ENCODE data around the gene GPATCH2L.

GPATCH2L gene

DNA sequence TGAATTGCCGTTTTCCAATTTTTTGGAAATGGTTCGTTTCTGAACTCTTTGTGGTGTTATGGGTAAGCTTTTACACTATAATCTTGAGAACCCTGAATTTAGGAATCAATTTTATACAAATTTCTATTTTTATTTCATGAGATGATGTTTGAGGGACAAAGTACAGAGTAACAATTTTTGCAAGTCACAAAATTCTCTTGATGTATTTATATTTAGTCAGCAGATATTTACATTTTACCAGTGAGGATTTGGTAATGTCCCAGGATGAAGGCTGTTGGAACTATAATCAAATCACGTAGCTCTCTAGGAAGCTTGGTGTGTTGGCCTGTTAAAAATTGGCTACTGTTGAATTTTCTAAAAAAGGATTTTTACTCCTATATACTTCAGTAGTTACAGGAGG, 24.2 kb downstream of the GPATCH2L start:
- no peak for DNase-seq (ENCODE audit: low read depth)
- TF ChIP-seq, protein P1, sequence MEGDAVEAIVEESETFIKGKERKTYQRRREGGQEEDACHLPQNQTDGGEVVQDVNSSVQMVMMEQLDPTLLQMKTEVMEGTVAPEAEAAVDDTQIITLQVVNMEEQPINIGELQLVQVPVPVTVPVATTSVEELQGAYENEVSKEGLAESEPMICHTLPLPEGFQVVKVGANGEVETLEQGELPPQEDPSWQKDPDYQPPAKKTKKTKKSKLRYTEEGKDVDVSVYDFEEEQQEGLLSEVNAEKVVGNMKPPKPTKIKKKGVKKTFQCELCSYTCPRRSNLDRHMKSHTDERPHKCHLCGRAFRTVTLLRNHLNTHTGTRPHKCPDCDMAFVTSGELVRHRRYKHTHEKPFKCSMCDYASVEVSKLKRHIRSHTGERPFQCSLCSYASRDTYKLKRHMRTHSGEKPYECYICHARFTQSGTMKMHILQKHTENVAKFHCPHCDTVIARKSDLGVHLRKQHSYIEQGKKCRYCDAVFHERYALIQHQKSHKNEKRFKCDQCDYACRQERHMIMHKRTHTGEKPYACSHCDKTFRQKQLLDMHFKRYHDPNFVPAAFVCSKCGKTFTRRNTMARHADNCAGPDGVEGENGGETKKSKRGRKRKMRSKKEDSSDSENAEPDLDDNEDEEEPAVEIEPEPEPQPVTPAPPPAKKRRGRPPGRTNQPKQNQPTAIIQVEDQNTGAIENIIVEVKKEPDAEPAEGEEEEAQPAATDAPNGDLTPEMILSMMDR (IDR thresholded peaks at IDR 0.05; ENCODE audit: low read length, missing control alignments), result no peak
- no peak overlapping the region for H3K4me3 ChIP-seq (replicated peaks; ENCODE audit: low read depth, low read length)

DNA sequence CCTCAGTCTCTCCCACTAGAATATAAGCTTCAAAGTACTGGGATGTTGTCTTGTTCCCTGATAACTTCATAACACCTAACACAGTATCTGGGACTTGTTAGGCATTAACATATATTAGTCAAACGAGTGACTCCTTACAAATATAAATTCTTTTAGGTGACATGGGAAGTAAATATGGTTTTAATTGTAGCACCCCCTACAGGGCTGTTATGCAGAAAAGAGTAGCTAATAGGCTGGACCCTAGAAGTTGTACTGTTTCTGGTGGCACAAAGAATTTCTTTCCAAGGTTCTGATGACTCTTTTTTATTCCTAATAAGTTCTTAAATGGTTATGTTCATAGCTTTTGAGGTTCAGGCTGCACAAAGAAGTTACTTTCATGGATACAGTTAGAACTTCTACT, 29.8 kb downstream of the GPATCH2L start:
- peak; percentile 26 for DNase-seq (ENCODE audit: low read depth)
- TF ChIP-seq, protein P1 (IDR thresholded peaks at IDR 0.05; ENCODE audit: low read length, missing control alignments), result peak; percentile 38
- no peak overlapping the region for H3K4me3 ChIP-seq (replicated peaks; ENCODE audit: low read depth, low read length)

DNA sequence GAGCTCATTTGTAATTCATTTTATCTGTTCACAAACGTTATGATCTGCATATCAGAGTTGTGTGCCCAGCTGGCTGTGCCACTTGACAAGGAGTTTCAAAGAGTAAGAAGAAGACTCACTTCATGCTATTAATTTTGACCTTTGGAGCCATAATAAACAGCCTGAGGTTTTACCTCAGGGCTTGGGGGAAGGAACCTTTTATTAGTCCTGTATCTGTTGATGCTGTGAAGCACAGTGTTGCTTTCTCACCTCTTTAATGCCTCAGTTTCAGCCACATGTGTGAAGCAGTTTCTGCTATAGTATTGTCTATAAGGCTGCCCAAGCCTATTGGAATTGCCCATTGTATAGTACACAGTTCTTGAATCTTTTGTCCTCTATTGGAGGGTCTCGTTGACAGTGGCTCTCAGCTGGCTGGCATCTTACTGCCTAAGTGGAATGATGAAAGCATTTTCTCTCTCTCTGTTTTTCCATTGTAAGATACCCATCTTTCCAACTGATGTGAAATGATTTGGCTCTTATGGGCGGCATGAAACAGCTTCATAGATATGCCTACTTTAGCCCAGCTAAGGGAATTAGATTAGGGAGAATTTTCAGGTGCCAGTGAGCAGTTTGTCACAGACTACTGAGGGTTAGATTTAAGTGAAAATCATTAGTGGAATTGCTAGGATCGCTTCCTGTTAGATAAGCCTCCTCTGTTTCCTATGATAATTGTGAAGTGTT, 34.7 kb downstream of the GPATCH2L start:
- DNase-seq (ENCODE audit: low read depth), result no peak
- H3K4me3 ChIP-seq (replicated peaks; ENCODE audit: low read depth, low read length), result no peak overlapping the region
- TF ChIP-seq, protein P1 (IDR thresholded peaks at IDR 0.05; ENCODE audit: low read length, missing control alignments), result no peak

DNA sequence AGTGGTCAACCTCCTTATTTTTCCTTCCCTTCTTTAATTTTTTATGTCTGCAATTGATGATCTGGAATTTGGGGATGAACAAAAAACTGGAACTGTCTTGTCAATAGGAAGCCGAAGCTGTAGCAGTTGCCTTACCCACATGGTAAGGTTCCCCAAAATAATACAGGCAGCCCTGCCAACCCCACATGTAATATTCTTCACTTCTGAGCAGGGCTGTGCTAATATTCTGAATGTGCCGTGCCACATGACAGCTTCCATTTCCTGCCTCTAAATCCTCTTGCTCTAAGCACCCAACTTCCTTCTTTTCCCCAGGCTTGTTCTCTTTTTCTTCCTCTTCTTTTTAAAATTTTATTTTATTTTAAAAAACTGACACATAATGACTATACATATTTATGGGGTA, 39.6 kb downstream of the GPATCH2L start:
- no peak for DNase-seq (ENCODE audit: low read depth)
- TF ChIP-seq, protein P1 (IDR thresholded peaks at IDR 0.05; ENCODE audit: low read length, missing control alignments), result no peak
- H3K4me3 ChIP-seq (replicated peaks; ENCODE audit: low read depth, low read length), result no peak overlapping the region

DNA sequence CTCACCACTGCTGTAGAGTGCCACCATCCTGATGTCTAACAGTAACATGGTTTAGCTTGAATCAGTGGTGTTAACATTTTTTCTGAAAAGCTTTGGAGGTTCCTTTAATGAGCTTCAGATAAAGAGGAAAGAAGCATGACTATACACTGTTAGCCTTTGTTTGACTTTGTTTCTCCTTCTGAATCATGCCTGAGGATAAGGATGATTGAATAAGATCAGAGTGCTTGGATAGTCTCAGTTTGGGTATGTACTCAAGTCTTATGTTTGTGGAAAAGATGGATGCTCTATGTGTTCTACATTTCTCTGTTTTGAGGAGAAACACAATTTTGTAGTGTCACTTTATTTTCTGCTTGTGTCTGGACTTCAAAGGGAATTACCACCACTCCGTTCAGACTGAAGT, 42.0 kb downstream of the GPATCH2L start:
- TF ChIP-seq, protein P1 (IDR thresholded peaks at IDR 0.05; ENCODE audit: low read length, missing control alignments), result no peak
- H3K4me3 ChIP-seq (replicated peaks; ENCODE audit: low read depth, low read length), result no peak overlapping the region
- DNase-seq (ENCODE audit: low read depth), result no peak

- DNase-seq (ENCODE audit: low read depth), result no peak
- H3K4me3 ChIP-seq (replicated peaks; ENCODE audit: low read depth, low read length), result no peak overlapping the region
- TF ChIP-seq, protein P1 (IDR thresholded peaks at IDR 0.05; ENCODE audit: low read length, missing control alignments), result no peak
Observed at GRCh38 chr14:76194327-76194726, 42.6 kb downstream of the GPATCH2L start.

GRCh38 chr14:76195003-76195402, 43.3 kb downstream of the GPATCH2L start:
- TF ChIP-seq, protein P1 (IDR thresholded peaks at IDR 0.05; ENCODE audit: low read length, missing control alignments), result no peak
- no peak overlapping the region for H3K4me3 ChIP-seq (replicated peaks; ENCODE audit: low read depth, low read length)
- no peak for DNase-seq (ENCODE audit: low read depth)

All from fibroblast of pulmonary artery (primary cell).